Nephron progenitor cell (in vitro differentiated cells): Measurements from ENCODE around the gene P2RY2.

Experiments used
- DNase-seq: peaks from one replicate; pipeline ENCODE4 v3.0.0; 2021
- H3K27ac Mint-ChIP-seq: 2 replicates; pipeline ENCODE4 v1.8.0; 2021; ENCODE audit warnings: mild to moderate bottlenecking, moderate library complexity, mixed read lengths
- H3K27me3 Mint-ChIP-seq: 2 replicates; pipeline ENCODE4 v1.8.0; 2021; ENCODE audit warnings: mild to moderate bottlenecking, low read depth, mixed read lengths; ENCODE audit not compliant: poor library complexity
- H3K36me3 Mint-ChIP-seq: 2 replicates; pipeline ENCODE4 v1.8.0; 2021; ENCODE audit warnings: low read depth, mixed read lengths
- H3K4me1 Mint-ChIP-seq: 2 replicates; pipeline ENCODE4 v1.8.0; 2021; ENCODE audit warnings: mixed read lengths
- H3K4me3 Mint-ChIP-seq: 2 replicates; pipeline ENCODE4 v1.8.0; 2021; ENCODE audit warnings: mild to moderate bottlenecking, moderate library complexity, mixed read lengths
- H3K9me3 Mint-ChIP-seq: 2 replicates; pipeline ENCODE4 v1.8.0; 2021; ENCODE audit warnings: mild to moderate bottlenecking, moderate library complexity, mixed read lengths
- TF ChIP-seq, protein P1 (sequence below): fragments of 200-600 bp; sonication (generic); IDR thresholded peaks from 2 replicates; pipeline ENCODE4 v1.5.0; 2021; ENCODE audit warnings: antibody characterized with exemption

Gene P2RY2

DNA sequence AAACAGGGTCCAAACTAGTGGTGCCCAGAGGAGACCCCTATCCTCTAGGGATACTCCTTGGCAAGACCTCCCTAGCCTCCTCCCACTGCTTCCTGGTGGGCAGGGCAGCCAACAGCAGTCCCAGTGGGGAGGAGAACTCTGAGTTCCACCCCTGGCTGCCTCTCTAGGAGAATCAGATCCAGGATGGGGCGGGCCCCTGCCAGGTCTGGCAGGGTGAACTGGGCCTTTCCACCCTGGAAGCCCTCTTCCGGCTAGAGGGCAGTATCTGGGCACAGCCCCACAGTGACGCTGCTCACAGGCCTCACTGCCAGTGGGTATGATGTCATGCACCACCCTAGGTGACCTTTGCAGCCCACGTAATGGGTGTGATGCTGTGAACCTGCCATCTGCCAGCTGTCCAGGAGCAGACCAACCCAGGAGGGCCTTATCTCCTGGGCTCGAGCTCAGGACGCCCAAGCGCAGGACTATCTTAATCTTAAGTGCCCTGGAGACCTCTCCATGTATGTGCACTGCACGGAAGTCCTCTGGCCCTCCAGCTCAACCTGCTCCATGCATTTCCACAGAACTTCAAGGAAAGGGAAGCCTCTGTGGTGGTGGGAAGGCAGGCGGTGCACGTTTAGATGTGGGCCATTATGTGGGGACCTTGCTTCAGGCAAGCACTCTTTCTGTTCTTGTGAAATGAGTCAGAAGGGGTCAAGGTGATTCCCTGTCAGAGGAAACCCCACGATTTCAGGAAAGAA is 44.2 kb upstream of the P2RY2 start:
- TF ChIP-seq, protein P1, sequence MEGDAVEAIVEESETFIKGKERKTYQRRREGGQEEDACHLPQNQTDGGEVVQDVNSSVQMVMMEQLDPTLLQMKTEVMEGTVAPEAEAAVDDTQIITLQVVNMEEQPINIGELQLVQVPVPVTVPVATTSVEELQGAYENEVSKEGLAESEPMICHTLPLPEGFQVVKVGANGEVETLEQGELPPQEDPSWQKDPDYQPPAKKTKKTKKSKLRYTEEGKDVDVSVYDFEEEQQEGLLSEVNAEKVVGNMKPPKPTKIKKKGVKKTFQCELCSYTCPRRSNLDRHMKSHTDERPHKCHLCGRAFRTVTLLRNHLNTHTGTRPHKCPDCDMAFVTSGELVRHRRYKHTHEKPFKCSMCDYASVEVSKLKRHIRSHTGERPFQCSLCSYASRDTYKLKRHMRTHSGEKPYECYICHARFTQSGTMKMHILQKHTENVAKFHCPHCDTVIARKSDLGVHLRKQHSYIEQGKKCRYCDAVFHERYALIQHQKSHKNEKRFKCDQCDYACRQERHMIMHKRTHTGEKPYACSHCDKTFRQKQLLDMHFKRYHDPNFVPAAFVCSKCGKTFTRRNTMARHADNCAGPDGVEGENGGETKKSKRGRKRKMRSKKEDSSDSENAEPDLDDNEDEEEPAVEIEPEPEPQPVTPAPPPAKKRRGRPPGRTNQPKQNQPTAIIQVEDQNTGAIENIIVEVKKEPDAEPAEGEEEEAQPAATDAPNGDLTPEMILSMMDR: no peak
- Mint-ChIP-seq H3K27ac (no peak overlapping the region), H3K36me3 (no peaks in the 10 kb centered on the region), H3K4me1 (peaks cover 35% of the 10 kb centered on the region), H3K27me3 (peaks cover 16% of the 10 kb centered on the region), H3K4me3 (no peak overlapping the region), H3K9me3 (no peaks in the 10 kb centered on the region)
- DNase-seq: no peak

DNA sequence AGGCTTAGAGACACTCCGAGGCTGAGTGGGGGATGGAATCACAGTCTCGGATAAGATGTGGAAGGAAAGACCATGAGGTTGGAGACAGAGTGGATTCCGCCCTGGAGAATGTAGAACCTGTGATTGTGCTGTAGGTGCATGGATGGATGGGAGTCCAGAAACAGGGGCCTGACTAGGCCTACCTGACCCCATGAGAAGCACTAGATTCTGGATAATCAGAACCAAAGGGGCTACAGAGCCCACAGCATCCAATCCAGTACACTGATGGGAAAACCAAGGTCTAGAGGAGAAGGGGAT is 43.6 kb upstream of the P2RY2 start:
- Mint-ChIP-seq H3K4me1 (peaks cover 29% of the 10 kb centered on the region), H3K27me3 (peaks cover 19% of the 10 kb centered on the region), H3K27ac (no peak overlapping the region), H3K36me3 (no peaks in the 10 kb centered on the region), H3K4me3 (no peak overlapping the region), H3K9me3 (no peaks in the 10 kb centered on the region)
- no peak for DNase-seq
- TF ChIP-seq, protein P1: no peak

DNA sequence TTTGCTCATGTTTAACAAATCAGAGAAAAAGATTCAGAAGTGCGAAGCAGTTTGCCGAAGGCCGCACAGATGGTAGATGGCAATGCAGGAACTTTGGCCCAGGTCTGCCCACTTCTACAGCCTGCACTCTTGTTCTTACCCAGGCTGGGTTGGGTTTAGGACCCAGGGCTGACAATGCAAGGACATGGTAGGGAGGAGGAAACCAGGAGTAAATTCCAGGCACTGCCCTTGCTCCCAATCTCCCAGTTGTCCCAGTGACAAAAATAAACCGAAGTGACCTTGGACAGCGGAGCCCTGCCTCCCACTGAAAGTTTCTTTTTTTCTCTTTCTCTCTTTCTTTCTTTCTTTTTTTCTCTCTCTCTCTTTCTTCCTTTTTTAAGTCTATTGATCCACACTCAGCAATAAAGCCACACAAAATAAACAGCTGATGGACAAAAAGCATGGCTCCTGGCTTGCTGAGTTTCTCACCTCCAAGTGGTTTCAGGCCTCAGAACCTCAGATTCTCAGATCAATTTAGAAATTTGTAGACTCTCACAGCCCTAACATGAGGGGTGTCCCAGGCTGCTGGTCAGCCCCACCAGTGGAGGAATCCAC is 42.4 kb upstream of the P2RY2 start:
- DNase-seq: no peak
- peaks cover 21% of the 10 kb centered on the region for H3K27me3 Mint-ChIP-seq
- no peaks in the 10 kb centered on the region for H3K36me3 Mint-ChIP-seq
- TF ChIP-seq, protein P1: no peak
- no peak overlapping the region for H3K4me3 Mint-ChIP-seq
- peaks cover 21% of the 10 kb centered on the region for H3K4me1 Mint-ChIP-seq
- no peaks in the 10 kb centered on the region for H3K9me3 Mint-ChIP-seq
- no peak overlapping the region for H3K27ac Mint-ChIP-seq

DNA sequence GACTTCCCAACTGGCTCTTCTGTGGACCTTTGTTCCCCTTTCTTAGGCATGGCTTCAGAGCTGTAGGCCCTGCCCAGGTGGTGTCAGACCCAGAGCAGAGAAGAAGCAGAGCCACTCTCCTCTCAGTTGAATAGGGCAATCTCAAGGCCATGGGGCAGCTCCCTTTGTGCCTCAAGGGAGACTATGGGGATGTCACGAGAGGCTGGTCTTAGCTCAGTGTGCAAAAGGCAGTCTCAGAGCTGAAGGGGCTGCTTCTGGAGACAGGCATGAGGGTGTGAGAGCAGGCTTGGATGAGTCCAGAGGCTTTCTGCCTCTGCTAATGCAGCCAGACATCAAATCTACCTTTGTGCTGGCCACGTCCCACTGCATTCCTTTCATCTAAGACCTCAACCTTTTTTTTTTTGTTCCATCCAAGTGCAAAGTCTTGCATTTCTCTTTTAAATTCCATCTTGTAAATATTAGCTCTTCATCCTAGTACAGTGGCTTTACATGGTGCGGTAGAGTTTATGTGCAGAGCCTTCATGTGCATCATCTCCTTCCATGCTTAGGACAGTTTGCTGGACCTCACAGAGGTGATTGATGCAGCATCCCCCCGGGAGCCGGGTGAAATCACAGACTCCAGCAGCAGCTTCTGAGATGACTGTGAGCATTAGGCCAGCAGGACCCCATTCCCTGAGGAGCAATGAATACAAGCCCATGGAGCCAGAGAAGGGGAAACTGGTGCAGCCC is 41.8 kb upstream of the P2RY2 start:
- no peak overlapping the region for H3K27ac Mint-ChIP-seq
- H3K4me1 Mint-ChIP-seq: peaks cover 21% of the 10 kb centered on the region
- H3K4me3 Mint-ChIP-seq: no peak overlapping the region
- peaks cover 26% of the 10 kb centered on the region for H3K27me3 Mint-ChIP-seq
- H3K9me3 Mint-ChIP-seq: no peaks in the 10 kb centered on the region
- no peak for DNase-seq
- no peaks in the 10 kb centered on the region for H3K36me3 Mint-ChIP-seq
- TF ChIP-seq, protein P1: no peak

DNA sequence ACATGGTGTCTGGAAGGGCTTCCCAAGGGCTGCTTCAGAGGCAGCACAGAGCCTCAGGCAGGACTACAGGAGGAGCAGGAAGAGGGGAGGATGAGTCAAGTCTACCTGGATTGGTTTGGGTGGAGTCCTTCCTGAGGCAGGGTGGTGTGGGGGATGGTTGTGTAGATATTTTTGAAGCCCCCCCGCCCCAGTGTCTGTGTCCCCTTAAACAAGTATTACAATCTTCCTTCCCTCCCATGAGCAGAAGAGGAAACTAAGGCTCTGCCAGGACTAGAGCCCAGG is 41.3 kb upstream of the P2RY2 start:
- H3K36me3 Mint-ChIP-seq: no peaks in the 10 kb centered on the region
- no peak overlapping the region for H3K27ac Mint-ChIP-seq
- peaks cover 1% of the 10 kb centered on the region for H3K9me3 Mint-ChIP-seq
- no peak overlapping the region for H3K4me3 Mint-ChIP-seq
- TF ChIP-seq, protein P1: no peak
- peaks cover 21% of the 10 kb centered on the region for H3K4me1 Mint-ChIP-seq
- peaks cover 30% of the 10 kb centered on the region for H3K27me3 Mint-ChIP-seq
- DNase-seq: no peak
